HFFc6 (cell line): ENCODE measurements around the gene ETV5. TPM values are rescaled to one million over a fixed set of nuclear protein-coding genes. Genes with fewer than 3 reads are reported as not detected.
A peak's percentile ranks its signal among the peaks of the same experiment; 100 is the strongest.

Source experiments
- DNase-seq: peaks from one replicate; pipeline ENCODE4 v3.0.0-alpha.2; 2018
- H3K27ac Mint-ChIP-seq: 2 replicates; pipeline ENCODE4 v1.8.0; 2020; ENCODE audit warnings: mild to moderate bottlenecking, mixed read lengths
- H3K27me3 Mint-ChIP-seq: 2 replicates; pipeline ENCODE4 v1.8.0; 2021; ENCODE audit warnings: mild to moderate bottlenecking, moderate library complexity, mixed read lengths; ENCODE audit not compliant: insufficient read depth
- H3K36me3 Mint-ChIP-seq: 2 replicates; pipeline ENCODE4 v1.8.0; 2021; ENCODE audit warnings: low read depth, mixed read lengths
- H3K4me1 Mint-ChIP-seq: 2 replicates; pipeline ENCODE4 v1.8.0; 2020; ENCODE audit warnings: low read depth, mixed read lengths
- H3K4me3 Mint-ChIP-seq: 2 replicates; pipeline ENCODE4 v1.8.0; 2020; ENCODE audit warnings: mild to moderate bottlenecking, moderate library complexity, mixed read lengths
- H3K9me3 Mint-ChIP-seq: 2 replicates; pipeline ENCODE4 v1.8.0; 2020; ENCODE audit warnings: mild to moderate bottlenecking, mixed read lengths
- total RNA-seq, 6 experiments: library from RNA; stranded (reverse); fragmentation: NEBNext Ultra II Directional; extraction: Animal tissue kit (Norgen Biotek cat#: 25700); gene quantifications; 2 replicates in 1 of 6; 3 replicates in 5 of 6; pipeline ENCODE4 v1.2.3, GENCODE V29; 2021
- TF ChIP-seq, protein P1 (sequence below): fragments of 200-600 bp; sonication (generic); IDR thresholded peaks from 2 replicates; pipeline ENCODE4 v1.5.0; 2021; ENCODE audit warnings: antibody characterized with exemption, mild to moderate bottlenecking

The ETV5 gene
- total RNA-seq, 6 experiments from 2014 or later, result 48.6 to 69.3 (median 52.5) TPM

GRCh38 chr3:186067360-186068242, 41.3 kb downstream of the ETV5 start:
- H3K4me3 Mint-ChIP-seq, result no peak overlapping the region
- peaks cover 40% of the 10 kb centered on the region for H3K36me3 Mint-ChIP-seq
- no peak for DNase-seq
- no peaks in the 10 kb centered on the region for H3K27me3 Mint-ChIP-seq
- peaks cover 16% of the 10 kb centered on the region for H3K4me1 Mint-ChIP-seq
- no peaks in the 10 kb centered on the region for H3K9me3 Mint-ChIP-seq
- TF ChIP-seq, protein P1, sequence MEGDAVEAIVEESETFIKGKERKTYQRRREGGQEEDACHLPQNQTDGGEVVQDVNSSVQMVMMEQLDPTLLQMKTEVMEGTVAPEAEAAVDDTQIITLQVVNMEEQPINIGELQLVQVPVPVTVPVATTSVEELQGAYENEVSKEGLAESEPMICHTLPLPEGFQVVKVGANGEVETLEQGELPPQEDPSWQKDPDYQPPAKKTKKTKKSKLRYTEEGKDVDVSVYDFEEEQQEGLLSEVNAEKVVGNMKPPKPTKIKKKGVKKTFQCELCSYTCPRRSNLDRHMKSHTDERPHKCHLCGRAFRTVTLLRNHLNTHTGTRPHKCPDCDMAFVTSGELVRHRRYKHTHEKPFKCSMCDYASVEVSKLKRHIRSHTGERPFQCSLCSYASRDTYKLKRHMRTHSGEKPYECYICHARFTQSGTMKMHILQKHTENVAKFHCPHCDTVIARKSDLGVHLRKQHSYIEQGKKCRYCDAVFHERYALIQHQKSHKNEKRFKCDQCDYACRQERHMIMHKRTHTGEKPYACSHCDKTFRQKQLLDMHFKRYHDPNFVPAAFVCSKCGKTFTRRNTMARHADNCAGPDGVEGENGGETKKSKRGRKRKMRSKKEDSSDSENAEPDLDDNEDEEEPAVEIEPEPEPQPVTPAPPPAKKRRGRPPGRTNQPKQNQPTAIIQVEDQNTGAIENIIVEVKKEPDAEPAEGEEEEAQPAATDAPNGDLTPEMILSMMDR, result no peak
- no peak overlapping the region for H3K27ac Mint-ChIP-seq

- H3K9me3 Mint-ChIP-seq, result no peaks in the 10 kb centered on the region
- no peaks in the 10 kb centered on the region; the same call in 1 of the 2 replicates for H3K27me3 Mint-ChIP-seq
- H3K4me1 Mint-ChIP-seq, result peaks cover 16% of the 10 kb centered on the region
- no peak overlapping the region for H3K27ac Mint-ChIP-seq
- no peak for DNase-seq
- H3K4me3 Mint-ChIP-seq, result no peak overlapping the region
- H3K36me3 Mint-ChIP-seq, result peaks cover 51% of the 10 kb centered on the region
- TF ChIP-seq, protein P1, result no peak
Measured at GRCh38 chr3:186060222-186060621, 48.7 kb downstream of the ETV5 start.

GRCh38 chr3:186059192-186059591, 49.7 kb downstream of the ETV5 start:
- TF ChIP-seq, protein P1, result no peak
- Mint-ChIP-seq H3K4me1 (peaks cover 16% of the 10 kb centered on the region), H3K9me3 (no peaks in the 10 kb centered on the region), H3K4me3 (no peak overlapping the region), H3K27me3 (no peaks in the 10 kb centered on the region; the same call in 1 of the 2 replicates), H3K27ac (no peak overlapping the region), H3K36me3 (peaks cover 41% of the 10 kb centered on the region)
- DNase-seq, result no peak

DNA sequence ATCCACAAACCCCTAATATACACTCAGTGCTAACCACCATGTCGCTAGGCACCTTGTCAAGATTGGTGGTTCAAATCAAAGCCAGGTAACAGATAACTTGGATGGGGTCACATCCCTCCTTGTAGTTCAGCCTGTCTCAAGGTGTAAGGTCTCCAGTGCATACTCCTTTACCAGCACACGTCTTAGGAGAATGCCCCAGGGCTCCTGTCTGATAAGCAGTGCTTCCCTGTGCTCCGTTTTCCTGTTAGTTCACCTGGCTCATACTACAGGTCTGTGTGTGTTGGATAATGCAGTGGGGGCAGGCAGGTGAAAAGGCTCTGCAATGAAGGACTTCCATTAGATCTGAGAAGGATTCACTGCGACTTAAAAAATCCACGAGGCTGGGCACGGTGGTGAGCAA, 50.7 kb downstream of the ETV5 start:
- no peaks in the 10 kb centered on the region; the same call in 1 of the 2 replicates for H3K27me3 Mint-ChIP-seq
- no peaks in the 10 kb centered on the region for H3K9me3 Mint-ChIP-seq
- H3K4me3 Mint-ChIP-seq, result no peak overlapping the region
- no peak for DNase-seq
- peaks cover 16% of the 10 kb centered on the region for H3K4me1 Mint-ChIP-seq
- peaks cover 31% of the 10 kb centered on the region; the same call in 1 of the 2 replicates for H3K36me3 Mint-ChIP-seq
- peak overlapping the region; percentile 71; the same call in 1 of the 2 replicates for H3K27ac Mint-ChIP-seq
- TF ChIP-seq, protein P1, result no peak

GRCh38 chr3:186057594-186057993, 51.3 kb downstream of the ETV5 start:
- TF ChIP-seq, protein P1, result no peak
- Mint-ChIP-seq H3K9me3 (no peaks in the 10 kb centered on the region), H3K4me1 (peaks cover 16% of the 10 kb centered on the region), H3K4me3 (no peak overlapping the region), H3K36me3 (peaks cover 30% of the 10 kb centered on the region; the same call in 1 of the 2 replicates), H3K27ac (peak overlapping the region; percentile 71), H3K27me3 (no peaks in the 10 kb centered on the region; the same call in 1 of the 2 replicates)
- peak; percentile 77 for DNase-seq
